Muscle layer of colon (tissue), 2 donors: ENCODE results near the gene NEDD4L.

Experiments
- H3K27ac ChIP-seq: one replicate; pipeline ENCODE4 v1.7.0; 2013; ENCODE audit warnings: low read depth, mild to moderate bottlenecking, low read length, moderate library complexity
- H3K27me3 ChIP-seq, 2 donors: one replicate each; pipeline ENCODE4 v1.7.0; 2013; ENCODE audit warnings: low read length in 2 of 2, mild to moderate bottlenecking in 2 of 2; ENCODE audit not compliant: insufficient read depth in 2 of 2, control insufficient read depth in 1 of 2
- H3K36me3 ChIP-seq: one replicate; pipeline ENCODE4 v1.7.0; 2013; ENCODE audit warnings: mild to moderate bottlenecking, low read length; ENCODE audit not compliant: insufficient read depth
- H3K4me1 ChIP-seq: one replicate; pipeline ENCODE4 v1.7.0; 2013; ENCODE audit warnings: mild to moderate bottlenecking, low read length; ENCODE audit not compliant: insufficient read depth
- H3K4me3 ChIP-seq, 2 donors: one replicate each; pipeline ENCODE4 v1.7.0; 2013; ENCODE audit warnings: low read length in 2 of 2, low read depth in 1 of 2, mild to moderate bottlenecking in 1 of 2, moderate library complexity in 1 of 2
- H3K9ac ChIP-seq: one replicate; pipeline ENCODE4 v1.7.0; 2013; ENCODE audit warnings: low read length
- H3K9me3 ChIP-seq: one replicate; pipeline ENCODE4 v1.7.0; 2013; ENCODE audit warnings: mild to moderate bottlenecking, low read length
- donor health status: abdominal sarcoma.
- donor health status: Adenocarcinoma of cecum.

The NEDD4L gene

DNA sequence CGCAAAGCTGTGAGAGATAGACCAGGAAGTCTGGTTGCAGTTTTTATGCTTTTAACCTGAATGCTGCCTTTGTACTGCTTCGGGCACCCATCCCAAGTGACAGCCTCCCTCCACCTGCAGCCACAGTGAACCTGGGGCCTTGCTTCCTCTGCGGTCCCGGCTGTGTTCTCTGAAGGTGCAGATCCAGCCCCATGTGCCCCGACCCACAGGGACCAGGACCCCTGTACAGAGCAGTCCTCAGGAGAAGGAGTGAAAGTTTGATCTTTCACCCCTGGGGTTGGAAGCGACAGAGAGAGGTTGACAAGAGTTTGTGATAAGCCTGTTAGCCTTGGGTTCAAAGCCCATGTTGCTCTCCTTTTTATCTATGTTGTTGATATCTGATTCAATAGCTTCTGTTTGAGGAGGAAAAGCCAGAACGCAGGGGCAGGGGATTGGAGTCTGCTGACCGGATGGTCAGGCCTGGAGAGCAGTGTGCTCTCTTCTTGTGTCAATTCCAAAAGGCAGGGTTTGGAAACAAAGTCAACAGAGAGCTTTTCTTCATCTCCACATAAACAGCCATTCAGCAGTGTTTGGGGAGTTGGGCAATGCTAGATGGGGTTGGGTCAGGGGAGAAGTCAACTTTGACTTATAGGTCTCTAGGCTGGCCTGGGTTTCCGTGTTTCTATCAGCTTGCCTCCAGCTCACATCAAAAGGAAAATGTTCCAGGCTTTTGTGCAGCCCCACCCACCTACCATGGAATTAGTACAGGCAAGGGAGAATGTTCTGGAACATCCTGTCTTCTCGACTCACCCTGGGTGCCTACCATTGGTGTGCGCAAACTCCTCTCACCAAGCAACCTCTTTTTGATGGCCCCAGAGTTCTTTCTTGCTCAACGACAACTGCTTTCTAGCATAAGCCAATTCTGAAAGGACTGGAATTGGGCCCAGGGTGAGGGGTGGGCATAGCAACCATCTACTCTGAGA, 369.9 kb downstream of the NEDD4L start:
- Histone ChIP-seq H3K36me3 (no peaks in the 10 kb centered on the region), H3K9ac (no peak overlapping the region), H3K27me3 (no peaks in the 10 kb centered on the region), H3K4me1 (peaks cover 18% of the 10 kb centered on the region), H3K9me3 (no peaks in the 10 kb centered on the region), H3K27ac (no peak overlapping the region), H3K4me3 (no peak overlapping the region)

- H3K27ac ChIP-seq, result no peak overlapping the region
- peaks cover 18% of the 10 kb centered on the region for H3K4me1 ChIP-seq
- no peaks in the 10 kb centered on the region for H3K9me3 ChIP-seq
- no peak overlapping the region for H3K4me3 ChIP-seq
- no peaks in the 10 kb centered on the region for H3K36me3 ChIP-seq
- H3K9ac ChIP-seq, result no peak overlapping the region
- H3K27me3 ChIP-seq, result no peaks in the 10 kb centered on the region
Observed at GRCh38 chr18:58416014-58416703, 372.1 kb downstream of the NEDD4L start.

- Histone ChIP-seq H3K36me3 (no peaks in the 10 kb centered on the region), H3K9ac (no peak overlapping the region), H3K27ac (no peak overlapping the region), H3K27me3 (no peaks in the 10 kb centered on the region), H3K9me3 (no peaks in the 10 kb centered on the region), H3K4me3 (no peak overlapping the region), H3K4me1 (peaks cover 18% of the 10 kb centered on the region)
Observed at GRCh38 chr18:58416704-58417683, 373.0 kb downstream of the NEDD4L start.

DNA sequence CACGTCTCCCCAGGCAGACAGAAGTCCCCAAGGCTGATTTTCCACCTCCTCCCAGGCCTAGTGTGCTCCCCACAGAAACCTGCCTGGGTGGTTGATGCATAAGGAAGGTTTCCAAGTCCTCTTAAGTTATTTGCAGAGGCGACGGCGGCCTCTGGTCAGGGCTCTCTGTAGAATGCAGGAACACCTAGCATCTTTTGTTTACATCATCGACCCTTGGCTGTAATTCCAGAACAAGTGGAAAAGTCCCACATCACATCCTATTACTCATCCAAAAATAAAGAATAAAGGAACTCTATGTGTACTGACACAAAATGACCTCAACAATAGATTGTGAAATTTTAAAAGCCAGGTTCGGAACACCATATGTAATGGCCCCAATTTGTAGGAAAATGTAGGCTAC, 373.7 kb downstream of the NEDD4L start:
- Histone ChIP-seq H3K4me1 (peaks cover 18% of the 10 kb centered on the region), H3K27ac (no peak overlapping the region), H3K4me3 (no peak overlapping the region), H3K9ac (no peak overlapping the region), H3K27me3 (no peaks in the 10 kb centered on the region), H3K36me3 (no peaks in the 10 kb centered on the region), H3K9me3 (no peaks in the 10 kb centered on the region)

- Histone ChIP-seq H3K4me3 (no peak overlapping the region), H3K27me3 (no peaks in the 10 kb centered on the region), H3K4me1 (peaks cover 18% of the 10 kb centered on the region), H3K27ac (no peak overlapping the region), H3K9ac (no peak overlapping the region), H3K9me3 (no peaks in the 10 kb centered on the region), H3K36me3 (no peaks in the 10 kb centered on the region)
Observed at GRCh38 chr18:58418361-58418760, 374.3 kb downstream of the NEDD4L start.

- Histone ChIP-seq H3K27me3 (no peaks in the 10 kb centered on the region), H3K36me3 (no peaks in the 10 kb centered on the region), H3K27ac (no peak overlapping the region), H3K4me3 (no peak overlapping the region), H3K9me3 (no peaks in the 10 kb centered on the region), H3K4me1 (peaks cover 18% of the 10 kb centered on the region), H3K9ac (no peak overlapping the region)
Observed at GRCh38 chr18:58419587-58420199, 375.7 kb downstream of the NEDD4L start.

DNA sequence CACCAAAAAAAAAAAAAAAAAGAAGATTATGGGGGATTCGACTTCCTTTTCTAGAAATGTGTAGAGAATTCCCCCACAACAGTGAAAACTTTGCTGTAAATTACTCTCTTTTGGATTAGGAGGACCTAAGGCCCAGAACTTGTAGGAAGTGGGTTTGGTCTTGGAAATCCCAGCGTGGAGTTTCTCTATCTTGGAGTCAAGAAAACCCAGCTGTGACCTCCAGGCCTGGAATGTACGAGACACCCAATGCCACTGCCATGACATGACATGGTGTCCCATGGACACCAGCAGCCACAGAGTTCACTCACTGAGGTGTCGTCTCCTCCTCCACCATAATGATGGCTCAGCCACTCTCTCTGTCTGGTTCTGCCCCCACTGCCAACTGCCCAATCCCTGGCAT, 382.6 kb downstream of the NEDD4L start:
- Histone ChIP-seq H3K27me3 (no peaks in the 10 kb centered on the region), H3K4me1 (no peaks in the 10 kb centered on the region), H3K9me3 (no peaks in the 10 kb centered on the region), H3K9ac (no peak overlapping the region), H3K36me3 (no peaks in the 10 kb centered on the region), H3K4me3 (no peak overlapping the region), H3K27ac (no peak overlapping the region)

DNA sequence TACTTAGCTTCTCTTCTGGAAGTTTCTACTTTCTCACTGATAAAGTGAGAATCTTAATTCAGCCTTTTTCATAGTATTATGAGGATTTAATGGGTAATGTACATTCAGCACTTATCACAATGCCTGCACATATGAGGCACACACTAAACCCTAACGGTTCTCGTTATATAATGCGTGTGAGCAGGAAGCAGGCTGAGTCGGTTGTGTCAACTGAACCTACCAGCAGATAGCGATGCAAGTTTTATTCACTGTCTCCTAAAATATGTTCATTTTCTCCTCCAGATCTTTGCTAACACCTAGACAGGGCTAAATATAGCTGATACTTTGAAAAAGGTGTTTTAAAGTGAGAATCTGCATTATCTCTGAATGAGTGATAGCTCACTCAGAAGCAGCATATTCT, 383.3 kb downstream of the NEDD4L start:
- H3K9me3 ChIP-seq, result no peaks in the 10 kb centered on the region
- no peaks in the 10 kb centered on the region for H3K27me3 ChIP-seq
- H3K4me1 ChIP-seq, result no peaks in the 10 kb centered on the region
- H3K36me3 ChIP-seq, result no peaks in the 10 kb centered on the region
- H3K9ac ChIP-seq, result no peak overlapping the region
- H3K27ac ChIP-seq, result no peak overlapping the region
- H3K4me3 ChIP-seq, result no peak overlapping the region

GRCh38 chr18:58429442-58429841, 385.4 kb downstream of the NEDD4L start:
- Histone ChIP-seq H3K4me3 (no peak overlapping the region), H3K27me3 (no peaks in the 10 kb centered on the region), H3K36me3 (no peaks in the 10 kb centered on the region), H3K4me1 (no peaks in the 10 kb centered on the region), H3K9me3 (no peaks in the 10 kb centered on the region), H3K27ac (no peak overlapping the region), H3K9ac (no peak overlapping the region)

DNA sequence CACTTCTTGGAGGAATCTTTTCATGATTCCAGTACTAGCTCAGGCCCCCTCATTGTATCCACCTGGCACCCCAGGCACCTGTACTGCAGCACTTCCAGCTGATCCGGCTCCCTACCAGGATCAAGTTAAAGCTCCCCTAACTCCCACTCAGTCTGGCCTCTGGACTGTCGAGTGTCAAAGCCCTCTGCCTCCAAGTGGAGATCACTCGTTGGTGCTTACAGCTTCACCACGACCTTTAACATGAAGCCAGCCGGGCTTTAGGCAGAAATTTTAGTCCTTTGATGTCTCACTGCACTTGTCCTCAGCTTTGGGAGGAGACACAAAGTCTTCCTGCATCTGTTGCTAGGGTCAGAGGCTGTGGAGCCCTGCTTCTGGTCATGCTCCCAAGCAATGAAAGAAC, 387.2 kb downstream of the NEDD4L start:
- Histone ChIP-seq H3K27ac (no peak overlapping the region), H3K27me3 (no peaks in the 10 kb centered on the region), H3K9ac (no peak overlapping the region), H3K4me1 (no peaks in the 10 kb centered on the region), H3K36me3 (no peaks in the 10 kb centered on the region), H3K4me3 (no peak overlapping the region), H3K9me3 (no peaks in the 10 kb centered on the region)
